ENCODE measurements around the gene TBC1D14. TPM values are rescaled to one million over a fixed set of nuclear protein-coding genes. Genes with fewer than 3 reads are reported as not detected.

Gene TBC1D14
- total and polyA plus RNA-seq, 10 of the 15 experiments (the other 5 are each of a cell fraction or from before 2014, with no cell fraction given) = 0.87 to 39.3 (median 30.1) TPM

GRCh38 chr4:6986781-6987587 is 77.4 kb downstream of the TBC1D14 start (continued):
- TF ChIP-seq SRF (IDR thresholded peaks at IDR 0.05; ENCODE audit: low read depth in 2 of 2, low read length in 2 of 2) (peak; percentile 92 to 99), TCF7 (IDR thresholded peaks at IDR 0.05; ENCODE audit: borderline replicate concordance) (no peak), ATF2 (IDR thresholded peaks at IDR 0.05; ENCODE audit: low read length) (no peak), SIX5 (IDR thresholded peaks at IDR 0.05; ENCODE audit: low read depth, low read length, severe bottlenecking) (peak; percentile 26), POLR2AphosphoS2 (IDR thresholded peaks at IDR 0.05; ENCODE audit: low read depth, low read length) (peak; percentile 51; the same call in 1 of the 2 replicates), LARP7 (IDR thresholded peaks at IDR 0.05) (peak; percentile 79; the same call in 1 of the 2 replicates), HDAC2 (IDR thresholded peaks at IDR 0.05) (no peak), BMI1 (IDR thresholded peaks at IDR 0.05; ENCODE audit: borderline replicate concordance) (no peak), ZBTB4 (CRISPR knock-in tag; IDR thresholded peaks at IDR 0.05) (no peak), ZNF622 (IDR thresholded peaks at IDR 0.05) (no peak), TBL1XR1 (IDR thresholded peaks at IDR 0.05; ENCODE audit: low read depth, low read length) (no peak), CBX5 (IDR thresholded peaks at IDR 0.05; ENCODE audit: low read depth) (peak; percentile 52; the same call in 1 of the 2 replicates), ZNF592 (IDR thresholded peaks at IDR 0.05) (no peak), SIN3A (IDR thresholded peaks at IDR 0.05; ENCODE audit: low read depth, low read length) (peak; percentile 58; the same call in 1 of the 2 replicates), IRF4 (IDR thresholded peaks at IDR 0.05; ENCODE audit: low read depth, low read length) (no peak), NR2F1 (conservative IDR thresholded peaks at IDR 0.05) (peak; percentile 19; the same call in 1 of the 2 replicates), IKZF1 (conservative IDR thresholded peaks at IDR 0.05) (peak; percentile 22; the same call in 1 of the 2 replicates), ATF3 (IDR thresholded peaks at IDR 0.05; ENCODE audit: borderline replicate concordance, extremely low read depth, low read depth, low read length) (no peak), RAD51 (IDR thresholded peaks at IDR 0.05) (no peak)
- TF ChIP-seq, protein P1, sequence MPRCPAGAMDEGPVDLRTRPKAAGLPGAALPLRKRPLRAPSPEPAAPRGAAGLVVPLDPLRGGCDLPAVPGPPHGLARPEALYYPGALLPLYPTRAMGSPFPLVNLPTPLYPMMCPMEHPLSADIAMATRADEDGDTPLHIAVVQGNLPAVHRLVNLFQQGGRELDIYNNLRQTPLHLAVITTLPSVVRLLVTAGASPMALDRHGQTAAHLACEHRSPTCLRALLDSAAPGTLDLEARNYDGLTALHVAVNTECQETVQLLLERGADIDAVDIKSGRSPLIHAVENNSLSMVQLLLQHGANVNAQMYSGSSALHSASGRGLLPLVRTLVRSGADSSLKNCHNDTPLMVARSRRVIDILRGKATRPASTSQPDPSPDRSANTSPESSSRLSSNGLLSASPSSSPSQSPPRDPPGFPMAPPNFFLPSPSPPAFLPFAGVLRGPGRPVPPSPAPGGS (IDR thresholded peaks at IDR 0.05; ENCODE audit: borderline replicate concordance, insufficient read depth, low read depth, low read length, poor library complexity, severe bottlenecking) = no peak
